GM21381 (cell line): Measurements from ENCODE around the gene PTPRN2.

Source experiments
- ATAC-seq: cut with Tn5 transposase; IDR thresholded peaks from one replicate; pipeline ENCODE4 v1.9.1; 2021; ENCODE audit warnings: mild to moderate bottlenecking, moderate library complexity; ENCODE audit not compliant: unreplicated experiment

PTPRN2 gene

DNA sequence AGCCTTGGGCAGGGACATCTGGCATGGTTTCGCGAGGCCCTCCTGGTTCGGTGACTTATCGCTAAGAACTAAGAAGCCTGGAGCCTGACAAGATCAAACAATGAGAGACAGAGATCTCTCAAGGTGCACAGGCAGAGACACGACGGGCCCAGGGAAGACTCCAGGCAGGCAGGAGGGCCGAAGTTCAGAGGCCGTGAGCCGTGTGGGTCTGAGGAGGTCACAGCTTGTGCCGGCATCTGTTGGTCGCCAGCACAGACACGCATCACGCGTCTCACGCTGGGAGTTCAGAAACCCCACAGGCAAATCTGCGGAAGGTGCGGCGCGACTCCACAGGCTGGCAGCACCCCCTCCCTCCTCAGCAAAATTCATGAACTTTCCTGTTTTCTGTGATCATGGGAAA, 936.8 kb downstream of the PTPRN2 start:
- ATAC-seq: no peak

DNA sequence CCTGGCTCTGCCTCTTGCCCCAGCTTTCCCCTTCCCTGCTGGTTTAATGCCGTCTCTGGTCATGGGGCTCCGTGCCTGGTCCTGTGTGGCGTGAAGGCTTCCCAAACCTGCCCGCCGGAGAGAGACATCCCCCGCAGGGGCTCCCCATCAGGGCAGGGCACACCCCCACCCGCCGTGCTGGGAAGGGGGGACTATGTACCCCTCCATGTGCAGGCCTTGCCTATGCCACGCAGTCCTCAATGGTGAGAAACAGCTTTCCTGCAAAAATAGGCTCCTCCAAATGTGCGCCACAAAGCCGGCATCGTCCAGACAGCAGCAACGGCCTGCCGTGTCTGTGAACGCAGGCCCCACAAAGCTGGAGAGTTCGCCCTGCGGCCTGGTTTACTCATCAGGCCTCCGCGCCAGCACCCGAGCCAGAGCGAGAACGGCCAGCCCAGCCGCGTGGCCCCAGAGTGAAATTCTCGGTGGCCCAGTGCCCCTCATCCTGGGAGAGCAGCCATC, 937.4 kb downstream of the PTPRN2 start:
- ATAC-seq: no peak

DNA sequence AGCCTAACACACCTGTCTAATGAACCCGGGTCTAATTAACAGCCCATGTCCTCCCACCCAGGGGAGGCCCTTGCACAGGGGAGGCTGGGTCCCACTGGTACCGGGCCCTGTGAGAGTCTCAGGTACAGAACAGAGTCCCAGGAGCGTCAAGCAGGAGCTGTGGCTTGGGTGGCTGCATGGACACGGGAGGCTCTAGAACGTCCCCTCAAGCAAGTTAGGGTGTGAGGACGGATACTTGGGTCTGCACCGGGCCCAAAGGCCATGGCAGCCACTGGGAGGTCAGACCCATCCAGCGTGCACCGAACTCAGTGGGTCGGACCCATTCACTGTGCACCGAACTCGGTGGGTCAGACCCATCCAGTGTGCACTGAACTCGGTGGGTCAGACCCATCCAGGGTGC, 941.1 kb downstream of the PTPRN2 start:
- ATAC-seq: no peak

DNA sequence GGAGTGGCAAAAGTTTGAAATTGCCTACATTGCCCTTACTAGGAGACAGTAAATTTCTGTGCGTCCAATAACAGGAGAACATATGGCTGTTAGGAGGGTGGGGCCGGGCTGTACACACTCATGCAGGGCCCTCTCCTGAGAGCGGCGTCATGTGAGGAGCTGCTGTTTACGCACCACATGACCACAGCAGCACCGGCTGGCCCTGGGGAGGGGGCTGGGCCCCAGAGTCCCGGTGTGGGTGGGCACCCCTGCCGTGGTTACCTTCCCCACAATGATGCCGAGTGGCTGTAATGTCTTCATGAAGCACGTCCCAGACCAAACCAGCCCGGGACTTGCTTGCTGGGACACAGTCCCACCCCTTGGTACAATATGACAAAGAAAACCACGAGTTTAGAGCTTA, 942.1 kb downstream of the PTPRN2 start:
- ATAC-seq: no peak

DNA sequence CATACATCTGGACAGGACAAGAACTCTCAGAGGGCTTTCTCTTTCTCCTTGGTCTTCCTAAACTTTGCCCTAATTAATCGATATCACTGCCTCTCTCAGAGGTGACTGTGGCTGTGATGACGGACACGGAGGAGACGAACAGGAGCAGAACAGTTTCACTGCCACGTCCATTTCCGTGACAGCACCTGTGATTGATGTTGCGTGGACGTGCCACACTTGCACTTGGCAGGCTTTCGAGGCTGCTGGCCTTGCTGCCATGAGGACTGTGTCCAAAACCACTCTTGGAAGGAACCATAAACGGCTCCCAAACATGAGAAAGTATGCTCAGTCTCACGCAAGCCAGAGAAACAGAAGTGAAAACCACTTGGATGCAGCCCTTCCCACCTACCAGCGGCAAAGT, 942.7 kb downstream of the PTPRN2 start:
- no peak for ATAC-seq

DNA sequence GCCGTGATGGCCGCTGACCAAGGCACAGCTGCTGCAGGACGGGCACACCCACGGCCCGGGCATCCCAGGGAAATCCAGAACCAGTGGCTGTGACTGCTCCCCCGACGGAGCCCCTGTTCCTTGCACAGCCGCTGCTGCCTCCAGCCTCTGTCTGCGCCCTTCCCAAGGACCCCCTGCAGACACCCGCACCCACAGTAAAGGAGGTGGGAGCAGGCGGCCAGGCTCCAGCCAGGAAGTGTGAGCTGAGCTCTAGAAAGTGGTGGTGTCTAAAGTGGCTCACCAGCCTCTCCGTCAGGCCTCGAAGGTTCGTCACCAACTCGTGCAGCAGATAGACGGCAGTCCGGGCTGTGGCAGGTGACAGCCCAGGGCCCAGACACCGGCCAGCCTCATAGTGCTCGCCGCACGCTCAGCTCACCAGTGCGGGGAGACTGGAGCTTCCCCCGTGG, 944.1 kb downstream of the PTPRN2 start:
- no peak for ATAC-seq

DNA sequence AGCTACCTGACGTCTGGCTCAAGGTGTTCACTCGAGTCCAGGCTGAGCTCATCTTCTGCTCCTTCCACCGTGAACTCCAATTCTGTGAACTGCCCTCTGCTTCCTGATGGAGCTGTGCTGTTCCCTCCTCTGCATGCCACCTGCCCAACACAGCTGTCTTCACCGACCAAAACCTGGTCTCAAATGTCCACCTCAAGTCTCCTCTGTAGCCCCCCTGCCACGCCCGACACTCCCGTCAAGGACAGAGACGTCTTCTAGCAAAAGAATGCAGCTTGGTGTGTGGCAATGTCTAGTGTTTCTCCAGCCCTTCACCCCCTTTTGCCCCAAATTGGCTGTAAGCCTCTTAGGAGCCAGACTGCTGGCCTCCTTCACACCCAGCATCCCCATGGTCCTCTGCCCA, 945.8 kb downstream of the PTPRN2 start:
- ATAC-seq: no peak

DNA sequence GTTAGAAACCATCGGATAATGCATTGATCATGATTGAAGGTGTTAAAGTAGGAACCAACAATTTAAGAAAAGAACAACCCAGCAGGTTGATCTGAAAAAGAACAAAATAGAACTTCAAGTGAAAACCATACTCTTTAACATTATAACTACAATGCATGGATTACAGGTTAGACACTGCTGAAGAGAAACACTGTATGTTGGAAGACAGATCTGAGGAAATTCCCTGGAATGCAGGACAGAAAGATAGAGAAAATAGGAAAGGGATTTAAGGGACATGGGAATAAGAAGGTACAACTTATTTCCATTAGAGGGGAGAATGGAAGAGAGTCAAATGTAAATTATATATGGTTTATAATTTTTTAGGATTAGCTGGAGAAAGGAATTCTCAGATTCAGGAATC, 947.5 kb downstream of the PTPRN2 start:
- no peak for ATAC-seq

DNA sequence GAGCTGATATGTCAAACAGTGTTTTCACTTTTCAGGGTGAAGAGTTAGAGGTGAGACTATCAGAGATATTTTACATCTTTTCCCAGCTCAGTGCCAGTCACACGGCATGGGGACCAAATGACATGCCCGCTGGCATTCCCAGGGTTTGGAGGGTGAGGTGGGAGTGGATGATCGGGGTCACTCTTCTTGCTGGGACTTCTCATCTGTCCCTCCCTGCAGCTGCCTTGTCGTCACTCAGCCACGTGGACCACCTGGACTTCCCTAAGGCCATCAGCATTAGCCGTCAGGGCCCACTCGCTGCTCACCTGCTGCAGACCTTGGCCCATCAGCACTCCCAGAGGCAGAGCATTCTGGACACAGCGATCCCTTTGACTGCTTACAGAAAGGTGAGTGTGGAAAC, 949.1 kb downstream of the PTPRN2 start:
- no peak for ATAC-seq

DNA sequence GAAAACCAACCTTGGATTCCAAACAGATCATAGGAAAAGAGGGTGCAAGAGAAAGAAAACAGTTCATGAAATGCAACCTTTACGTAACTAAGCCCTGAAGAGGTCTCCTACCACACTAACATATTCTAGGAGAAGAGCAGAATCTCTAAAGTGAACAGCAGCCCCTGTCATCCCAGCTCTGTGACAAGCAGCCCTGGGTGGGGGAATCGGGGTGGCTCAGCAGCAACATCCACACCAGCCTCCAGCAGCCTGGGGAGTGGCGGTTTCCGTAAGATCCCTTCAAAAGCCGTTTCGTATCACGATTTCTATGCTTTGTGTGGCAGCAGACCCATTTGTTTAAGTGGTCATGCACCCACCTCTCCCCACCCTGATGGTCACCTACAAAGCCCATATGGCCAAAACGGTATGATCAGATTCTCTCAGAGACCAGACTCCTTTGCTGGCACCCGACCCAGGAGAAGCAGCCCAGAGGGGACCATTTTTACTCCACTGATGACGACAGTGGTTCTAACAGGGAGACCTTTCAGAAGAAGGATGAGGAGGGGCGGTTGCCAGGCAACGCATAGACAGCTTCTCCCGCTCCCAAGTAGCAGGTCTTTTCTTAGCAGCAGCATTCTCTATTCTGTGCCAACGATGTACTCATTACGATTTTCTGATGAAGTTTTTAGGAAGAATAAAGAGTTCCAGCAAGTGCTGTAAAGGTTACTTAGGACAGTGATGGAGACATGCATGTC, 950.2 kb downstream of the PTPRN2 start:
- no peak for ATAC-seq

DNA sequence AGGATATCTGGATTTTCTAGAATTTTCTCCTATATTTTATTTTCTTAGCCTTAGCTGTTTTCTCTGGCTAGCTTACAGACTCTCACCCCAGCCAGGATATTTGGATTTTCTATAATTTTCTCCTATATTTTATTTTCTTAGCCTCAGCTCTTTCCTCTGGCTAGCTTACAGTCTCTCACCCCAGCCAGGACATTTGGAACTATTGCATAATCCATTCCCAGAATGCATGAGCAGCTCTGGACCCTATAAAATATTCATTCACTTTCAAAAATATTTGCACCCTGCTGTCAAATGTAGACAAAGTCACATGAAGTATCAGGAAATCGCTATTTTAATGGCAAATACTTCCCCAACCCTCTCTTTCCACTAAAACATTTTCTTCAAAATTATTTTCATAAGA, 952.0 kb downstream of the PTPRN2 start:
- no peak for ATAC-seq

DNA sequence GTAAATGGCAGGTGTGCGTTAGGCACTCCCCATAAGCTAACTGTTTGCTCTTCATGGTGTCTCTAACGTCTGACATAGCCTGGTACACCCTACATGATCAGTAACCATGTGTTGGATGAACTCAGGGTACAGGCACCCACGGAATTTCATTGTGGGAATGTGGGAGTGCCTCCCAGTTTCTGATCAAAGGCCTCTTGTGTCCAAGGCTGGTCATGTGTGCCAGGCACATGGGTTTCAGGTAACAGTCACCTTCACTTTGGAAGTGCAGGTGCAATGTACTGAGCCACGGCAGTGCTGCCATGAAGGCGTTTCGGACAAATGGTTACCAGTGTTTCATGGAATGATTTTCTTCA, 952.5 kb downstream of the PTPRN2 start:
- ATAC-seq: no peak

DNA sequence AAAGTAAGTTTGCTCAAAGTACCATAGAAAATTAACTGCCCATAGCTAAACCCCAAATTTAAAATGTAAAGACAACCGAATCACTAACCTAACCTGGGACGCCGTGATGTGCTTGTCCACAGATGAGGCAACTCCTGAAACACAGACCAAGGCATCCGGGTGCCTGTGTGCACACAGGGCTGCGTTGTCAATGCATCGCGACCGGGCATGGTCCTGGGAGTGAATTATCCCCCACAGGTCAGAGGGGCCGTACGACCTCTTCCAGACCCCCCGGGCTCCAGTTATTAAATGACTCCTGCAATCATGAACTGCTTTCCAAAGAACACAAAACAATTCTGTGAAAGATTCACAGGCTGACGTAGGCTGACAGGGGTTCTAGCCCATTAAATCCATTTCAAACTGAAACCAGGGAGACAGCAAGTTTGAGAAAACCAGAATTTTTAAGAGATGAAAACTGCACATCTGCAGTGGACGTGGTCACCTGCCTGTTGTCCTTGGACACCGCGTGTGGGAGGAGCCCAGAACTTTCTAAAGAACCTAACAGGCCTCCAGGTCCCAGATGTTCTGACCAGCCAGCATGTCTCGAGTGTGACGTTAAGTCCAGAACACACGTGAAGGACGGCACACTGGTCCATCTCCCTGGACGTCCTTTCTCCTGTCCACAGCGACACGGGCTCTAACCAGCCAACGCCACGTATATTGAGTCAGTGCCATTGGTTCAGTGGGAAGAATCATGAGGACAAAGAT, 953.0 kb downstream of the PTPRN2 start:
- no peak for ATAC-seq

DNA sequence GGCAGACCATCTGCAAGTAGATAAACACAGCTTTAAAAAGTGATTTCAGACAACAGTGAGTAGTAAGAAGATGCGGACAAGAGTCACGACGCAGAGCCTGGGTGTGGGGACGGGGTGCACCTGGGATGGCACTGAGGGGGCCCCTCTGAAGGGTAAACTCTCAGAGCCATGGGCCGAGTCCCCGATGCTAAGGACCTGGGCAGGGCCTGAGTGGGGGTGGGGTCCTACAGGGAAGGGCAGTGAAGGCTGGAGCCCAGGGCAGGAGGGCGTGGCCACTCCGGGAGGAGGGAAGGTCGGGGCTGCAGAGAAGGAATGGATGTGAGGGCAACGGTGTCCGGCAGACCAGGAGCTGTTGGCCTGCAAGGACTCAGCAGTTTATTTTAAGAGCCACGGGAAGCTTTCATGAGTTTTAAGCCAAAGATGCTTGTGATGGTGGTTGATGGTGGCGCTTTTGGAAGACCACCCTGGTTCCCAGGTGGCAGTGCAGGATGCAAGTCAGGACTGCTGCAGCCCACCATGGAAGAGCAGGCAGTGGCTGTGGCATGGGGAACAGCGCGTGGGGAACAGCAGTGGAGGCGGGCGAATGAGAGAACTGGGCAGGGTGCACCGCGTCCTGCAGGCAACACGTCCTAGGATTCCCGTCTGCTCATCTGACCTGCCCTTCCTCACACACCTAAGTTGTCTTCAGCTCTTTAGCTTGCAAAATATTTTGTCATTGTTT, 954.0 kb downstream of the PTPRN2 start:
- ATAC-seq: no peak

DNA sequence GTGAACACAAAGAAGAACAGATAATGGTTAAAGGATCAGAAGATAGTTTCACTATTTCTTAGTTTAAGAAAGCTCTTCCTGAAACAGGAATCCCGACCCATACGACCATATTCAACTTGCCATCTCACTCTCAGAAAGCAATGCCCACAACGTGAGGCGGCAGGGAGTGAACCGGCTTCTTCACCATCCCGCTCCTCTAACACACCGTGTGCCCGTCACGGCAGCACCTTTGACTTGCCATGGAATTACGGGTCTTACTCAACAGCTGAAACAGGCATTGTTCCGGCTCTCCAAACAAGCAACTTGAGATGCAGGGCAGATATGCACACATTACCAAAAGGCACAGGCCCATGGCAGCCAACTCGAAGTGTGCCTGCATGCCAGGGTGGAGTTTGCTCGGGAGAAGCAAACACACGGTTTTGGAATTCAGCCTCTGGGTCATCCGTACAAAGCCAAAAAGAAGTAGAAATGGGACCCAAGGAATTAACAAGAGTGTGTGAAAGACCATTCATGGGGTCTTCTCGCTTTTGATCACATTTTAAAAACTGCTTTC, 957.2 kb downstream of the PTPRN2 start:
- ATAC-seq: no peak

DNA sequence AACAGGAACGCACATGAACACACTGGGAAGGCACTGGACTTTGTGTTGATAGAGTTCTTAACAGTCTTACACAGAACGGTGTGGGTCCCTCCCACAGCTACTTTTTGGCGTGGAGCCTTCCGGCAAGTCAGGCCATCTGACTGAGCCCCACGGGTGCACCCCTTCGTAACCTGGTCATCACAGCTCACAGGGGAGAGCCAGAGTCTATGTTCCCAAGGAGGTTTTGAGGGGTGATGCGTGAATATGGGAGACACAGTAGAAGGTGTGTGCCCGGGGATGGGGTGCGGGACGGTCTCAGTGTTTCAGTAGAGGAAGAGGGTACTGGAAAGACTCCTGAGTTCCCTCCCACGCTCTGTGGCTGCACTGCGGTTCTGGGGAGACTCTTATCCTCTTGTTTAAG, 959.2 kb downstream of the PTPRN2 start:
- ATAC-seq: no peak

DNA sequence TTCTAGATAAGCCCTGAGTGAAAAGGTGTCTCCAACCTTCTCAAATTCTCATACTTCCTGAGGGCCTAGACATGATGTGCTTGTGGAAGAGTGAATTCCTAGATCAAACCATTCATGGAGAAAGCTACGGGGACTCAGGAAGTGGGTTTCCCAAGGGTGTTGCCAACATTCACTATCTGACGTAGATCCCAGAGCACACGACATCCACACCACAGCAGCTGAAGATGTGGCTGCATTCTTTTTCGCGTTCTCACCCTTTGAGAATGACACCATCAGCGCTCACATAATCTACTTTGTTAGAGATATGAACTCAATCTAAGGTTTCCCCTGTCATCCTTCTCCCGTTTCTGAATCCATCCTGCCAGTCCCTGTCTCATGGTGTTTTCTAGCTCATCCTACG, 960.0 kb downstream of the PTPRN2 start:
- no peak for ATAC-seq

DNA sequence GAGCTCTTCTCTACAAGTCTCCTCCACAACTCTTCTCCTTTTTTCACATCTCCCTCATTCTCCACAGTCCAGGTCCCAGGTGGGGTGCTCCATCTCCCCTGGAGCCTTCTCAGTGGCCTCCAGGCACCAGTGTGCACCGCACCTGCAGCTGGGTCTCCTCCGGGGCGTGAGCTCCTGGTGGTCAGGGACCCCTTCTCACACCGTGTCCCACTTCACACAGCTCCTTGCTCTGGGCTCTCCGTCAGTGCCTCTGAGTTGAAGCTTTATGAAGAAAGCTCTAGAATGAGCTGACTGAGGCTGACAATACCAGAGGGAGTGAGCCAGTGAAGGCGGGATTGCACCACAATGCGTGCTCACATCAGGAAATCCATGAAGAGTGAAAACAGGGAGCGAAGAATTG, 960.6 kb downstream of the PTPRN2 start:
- no peak for ATAC-seq

DNA sequence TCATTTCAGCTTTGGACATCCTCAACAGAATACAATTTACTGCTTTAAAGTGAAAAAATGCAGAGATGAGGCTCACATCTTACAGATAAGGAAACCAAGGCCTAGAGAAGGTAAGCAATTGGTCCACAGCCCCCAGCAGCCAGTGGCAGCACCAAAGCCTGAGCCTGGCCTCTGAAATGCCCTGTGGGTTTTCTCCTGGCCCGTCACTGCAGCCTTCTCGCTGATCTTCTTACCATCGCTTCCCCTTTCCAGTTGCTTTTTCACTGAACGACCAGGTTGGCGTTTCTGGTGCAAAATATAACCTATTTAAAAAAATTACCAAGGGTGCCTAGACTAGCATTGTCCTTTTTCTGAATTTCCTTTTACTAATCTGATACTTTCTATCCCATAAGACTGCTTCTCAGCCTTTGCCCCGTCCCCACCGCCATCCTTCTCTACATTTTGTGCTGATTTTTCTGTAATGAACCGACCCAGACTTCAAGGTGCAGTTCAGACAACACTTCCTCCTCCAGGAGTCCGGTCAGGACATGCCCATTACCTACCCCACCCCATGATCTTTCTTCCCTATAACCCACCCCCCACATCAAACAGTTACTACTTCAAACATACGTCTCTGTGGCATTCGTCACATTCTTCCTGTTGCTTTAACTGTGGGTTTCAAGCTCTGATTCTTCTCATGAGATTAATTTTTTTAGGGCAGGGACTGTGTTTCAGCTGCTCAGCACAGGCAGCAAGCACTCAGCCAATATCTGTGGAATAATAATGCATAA, 961.5 kb downstream of the PTPRN2 start:
- ATAC-seq: no peak

DNA sequence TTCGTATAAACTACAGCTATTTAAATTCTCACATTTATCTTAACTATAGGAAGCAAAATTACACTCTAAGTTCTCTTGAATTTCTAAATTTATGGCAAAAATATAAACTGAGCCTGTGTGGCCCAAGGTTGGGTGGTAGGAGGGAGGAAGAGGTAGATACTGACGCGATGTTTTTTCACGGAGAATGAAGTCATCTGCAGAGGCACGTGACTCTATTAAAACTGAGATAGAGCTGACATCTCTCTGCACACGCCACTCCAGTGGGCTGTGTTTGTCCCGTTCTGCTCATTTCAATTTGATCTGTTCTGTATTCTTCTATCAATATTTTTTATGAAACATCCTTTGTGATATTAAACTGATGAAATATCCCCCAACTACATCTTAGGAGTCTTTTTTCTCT, 964.1 kb downstream of the PTPRN2 start:
- ATAC-seq: no peak
